Lung (tissue), 12 donors: ENCODE measurements around the gene USP48. TPM values are rescaled to one million over a fixed set of nuclear protein-coding genes. Genes with fewer than 3 reads are reported as not detected.

Experiments
- ATAC-seq: fragments of 200-7000 bp; cut with Tn5 transposase; one replicate; pipeline ENCODE4 v1.9.1; 2020; ENCODE audit warnings: moderate number of reproducible peaks; ENCODE audit not compliant: insufficient read depth, low FRiP score
- DNase-seq, 3 donors: peaks; one replicate each; pipeline ENCODE4 v3.0.0-alpha.2; 2013 to 2017
- H3K27ac ChIP-seq, 2 donors: one replicate each; pipeline ENCODE4 v1.5.1; 2013; ENCODE audit warnings: mild to moderate bottlenecking in 2 of 2, moderate library complexity in 2 of 2, control low read depth in 1 of 2, inconsistent platforms in 1 of 2, low read depth in 1 of 2, low read length in 1 of 2
- H3K27me3 ChIP-seq, 3 donors: one replicate each; pipeline ENCODE4 v1.5.1; 2013; ENCODE audit warnings: low read length in 2 of 3; ENCODE audit not compliant: control insufficient read depth in 3 of 3, insufficient read depth in 3 of 3
- H3K36me3 ChIP-seq, 4 donors: one replicate each; pipeline ENCODE4 v1.5.1; 2013; ENCODE audit warnings: low read length in 4 of 4, mild to moderate bottlenecking in 1 of 4, moderate library complexity in 1 of 4; ENCODE audit not compliant: control insufficient read depth in 4 of 4, insufficient read depth in 4 of 4
- H3K4me1 ChIP-seq, 5 donors: one replicate each; pipeline ENCODE4 v1.5.1; 2013; ENCODE audit warnings: low read length in 5 of 5, mild to moderate bottlenecking in 2 of 5, moderate library complexity in 1 of 5; ENCODE audit not compliant: control insufficient read depth in 5 of 5, insufficient read depth in 5 of 5
- H3K4me3 ChIP-seq: one replicate; pipeline ENCODE4 v1.5.1; 2013; ENCODE audit warnings: mild to moderate bottlenecking, control low read depth, moderate library complexity
- H3K9ac ChIP-seq, 2 donors: one replicate each; pipeline ENCODE4 v1.5.1; 2013; ENCODE audit warnings: low read length in 2 of 2, control low read depth in 1 of 2; ENCODE audit not compliant: insufficient read depth in 1 of 2
- H3K9me3 ChIP-seq, 4 donors: one replicate each; pipeline ENCODE4 v1.5.1; 2013; ENCODE audit warnings: low read length in 3 of 4, mild to moderate bottlenecking in 1 of 4, moderate library complexity in 1 of 4; ENCODE audit not compliant: control insufficient read depth in 4 of 4, insufficient read depth in 3 of 4
- CTCF ChIP-seq: IDR thresholded peaks from 2 replicates; pipeline ENCODE4 v1.5.1; 2012; ENCODE audit warnings: mild to moderate bottlenecking; ENCODE audit errors: control extremely low read depth, extremely low read depth
- WGBS, 2 donors: extraction: QIAGEN DNeasy Blood & Tissue Kit; methylation state at CpG; one replicate each; pipeline ENCODE4 v1.1.7; 2013; 5-methylcytosine and 5-hydroxymethylcytosine counted together
- polyA plus RNA-seq, 2 donors: library from polyadenylated mRNA; stranded (reverse); fragments of 200-250 nt; gene quantifications; one replicate each; pipeline ENCODE4 v1.2.1, GENCODE V29; 2013
- total RNA-seq, 2 donors: library from RNA; depleted of rRNA in 1 of 2; stranded (reverse); fragments of >200 nt in 1 of 2; gene quantifications; one replicate each; pipeline ENCODE4 v1.2.1, GENCODE V29; 2014 to 2021
- donor health status: control.
- donor health status: control.
- donor health status: Bipolar disorder and iron deficiency.
- donor health status: healthy.
- donor health status: DM: yes; HTN: yes; CAD: no.

USP48 gene
- total and polyA plus RNA-seq, 4 donors = 15.6 to 107 (median 33.5) TPM

DNA sequence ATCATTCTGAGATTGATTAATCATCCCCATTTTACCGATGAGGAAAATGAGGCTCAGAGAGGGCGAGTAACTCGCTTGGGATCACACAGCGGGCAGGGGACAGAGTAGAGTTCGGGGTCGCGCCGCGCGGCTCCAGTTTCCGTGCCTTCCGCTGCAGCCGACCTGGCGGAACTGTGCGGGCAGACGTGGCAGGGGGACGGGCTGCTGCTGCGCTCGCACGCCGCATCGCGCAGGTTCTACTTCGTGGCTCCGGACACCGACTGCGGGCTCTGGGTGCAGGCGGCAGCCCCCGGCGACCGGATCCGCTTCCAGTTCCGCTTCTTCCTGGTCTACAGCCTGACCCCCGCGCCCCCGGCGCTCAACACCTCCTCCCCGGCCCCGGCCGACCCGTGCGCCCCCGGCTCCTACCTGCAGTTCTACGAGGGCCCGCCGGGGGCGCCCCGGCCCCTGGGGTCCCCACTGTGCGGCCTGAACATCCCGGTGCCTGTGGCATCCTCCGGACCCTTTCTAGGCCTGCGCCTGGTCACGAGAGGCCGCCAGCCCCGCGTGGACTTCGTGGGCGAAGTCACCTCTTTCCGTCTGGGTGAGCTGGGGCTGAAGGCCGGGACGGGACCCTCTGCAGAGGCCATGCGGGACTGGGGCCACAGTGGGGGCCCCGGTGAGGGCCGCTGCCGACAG, 31.4 kb upstream of the USP48 start:
- Histone ChIP-seq H3K27me3 (peaks cover 0 to 3% (median 0%) of the 10 kb centered on the region in 3 donors), H3K9me3 (peaks cover 0 to 3% (median 0%) of the 10 kb centered on the region in 4 donors), H3K4me3 (peak overlapping the region; percentile 24), H3K4me1 (peaks cover 0 to 13% (median 0%) of the 10 kb centered on the region in 5 donors), H3K27ac (no peak overlapping the region), H3K36me3 (no peaks in the 10 kb centered on the region), H3K9ac (peak overlapping the region in 1 of 2 donors; percentile 11)
- DNase-seq = peak; percentile 8 to 39 (median 30)
- WGBS, 2 donors = 13 to 15% methylated on average over 64 to 65 of the region's 65 CpGs
- peak; percentile 13 for ATAC-seq
- TF ChIP-seq CTCF = no peak

GRCh38 chr1:21813542-21813941, 30.6 kb upstream of the USP48 start:
- no peak overlapping the region for H3K4me3 ChIP-seq

DNA sequence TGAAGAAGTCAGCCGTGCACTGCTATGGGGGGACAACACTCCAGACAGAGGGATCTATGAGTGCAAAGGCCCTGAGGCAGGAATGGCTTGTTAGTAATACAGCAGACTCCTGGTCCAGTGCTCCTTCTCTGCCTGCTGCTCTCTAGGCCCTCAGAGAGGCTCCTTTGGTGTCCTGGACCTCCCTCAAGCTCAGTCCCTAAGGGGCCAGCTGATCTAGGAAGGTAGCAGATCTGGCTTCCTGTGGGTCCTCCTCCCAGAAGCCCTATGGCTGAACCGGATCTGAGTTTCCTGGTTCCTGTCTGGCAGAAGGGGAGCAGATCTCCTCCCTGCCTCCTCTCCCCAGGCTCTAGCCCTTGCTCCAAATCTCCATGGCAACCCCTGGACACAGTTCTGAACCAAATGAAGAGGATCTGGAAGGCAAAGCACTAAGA, 28.9 kb upstream of the USP48 start, which contains the start of gene LDLRAD2:
LDLRAD2 (plus strand) TSS at position 391 of the 431 bp plus-strand sequence. CDS start 187 bp downstream, outside the sequence.
- Histone ChIP-seq H3K27me3 (peaks cover 0 to 3% (median 0%) of the 10 kb centered on the region in 3 donors), H3K9ac (no peak within 1 kb of the TSS), H3K4me1 (peaks cover 0 to 13% (median 0%) of the 10 kb centered on the region in 5 donors), H3K27ac (no peak within 1 kb of the TSS), H3K36me3 (no peaks in the 10 kb centered on the region), H3K4me3 (no peak within 1 kb of the TSS), H3K9me3 (peaks cover 0 to 3% (median 0%) of the 10 kb centered on the region in 4 donors)
- no peak for ATAC-seq
- DNase-seq = peak in 1 of 3 donors; percentile 13
- no peak for TF ChIP-seq CTCF
- 68 to 71% methylated on average over 2 of the region's 2 CpGs for WGBS, 2 donors

More at GRCh38 chr1:21813542-21813941, 30.6 kb upstream of the USP48 start:
- H3K4me1 ChIP-seq = peaks cover 0 to 13% (median 0%) of the 10 kb centered on the region in 5 donors
- TF ChIP-seq CTCF = no peak
- DNase-seq (no peak), ATAC-seq (no peak)
- no peaks in the 10 kb centered on the region for H3K36me3 ChIP-seq
- peaks cover 0 to 3% (median 0%) of the 10 kb centered on the region in 4 donors for H3K9me3 ChIP-seq
- 97 to 99% methylated on average over 3 of the region's 3 CpGs for WGBS, 2 donors
- H3K9ac ChIP-seq = no peak overlapping the region
- peaks cover 0 to 3% (median 0%) of the 10 kb centered on the region in 3 donors for H3K27me3 ChIP-seq
- no peak overlapping the region for H3K27ac ChIP-seq
